HAP-1 (cell line): ENCODE measurements around the gene RANBP17.

Experiments
- DNase-seq, 2 experiments: peaks; one replicate each; pipeline ENCODE4 v3.0.0-alpha.2; 2016 to 2020; ENCODE audit warnings: low spot score in 2 of 2
- H3K27me3 ChIP-seq: fragments of 250-450 bp; sonication (Bioruptor Pico); 2 replicates; pipeline ENCODE4 v1.5.1; 2020; ENCODE audit warnings: low read depth, mild to moderate bottlenecking, moderate library complexity
- H3K36me3 ChIP-seq: fragments of 250-450 bp; sonication (Bioruptor Pico); replicated peaks from 2 replicates; pipeline ENCODE4 v1.5.1; 2020; ENCODE audit warnings: mild to moderate bottlenecking
- H3K4me1 ChIP-seq: fragments of 250-450 bp; sonication (Bioruptor Pico); 2 replicates; pipeline ENCODE4 v1.5.1; 2020; ENCODE audit warnings: mild to moderate bottlenecking
- H3K4me3 ChIP-seq: fragments of 250-450 bp; sonication (Bioruptor Pico); 2 replicates; pipeline ENCODE4 v1.5.1; 2020; ENCODE audit warnings: mild to moderate bottlenecking, moderate library complexity
- H3K9me3 ChIP-seq: fragments of 250-450 bp; sonication (Bioruptor Pico); 2 replicates; pipeline ENCODE4 v1.5.1; 2020; ENCODE audit warnings: mild to moderate bottlenecking, moderate library complexity
- in situ Hi-C: fragments of 300-500 bp; cut with MboI; formaldehyde crosslinking; loops from 3 replicates; pipeline ENCODE4 v1.14.3; 2020; ENCODE audit warnings: low sequenced_read_pairs, inconsistent platforms, mixed read lengths

The RANBP17 gene

GRCh38 chr5:171102877-171103610, 241.2 kb downstream of the RANBP17 start:
- Histone ChIP-seq H3K9me3 (no peaks in the 10 kb centered on the region), H3K4me1 (no peaks in the 10 kb centered on the region), H3K4me3 (no peak overlapping the region), H3K36me3 (no peaks in the 10 kb centered on the region), H3K27me3 (no peaks in the 10 kb centered on the region)
- DNase-seq, result no peak
- in situ Hi-C loops, result no loop called here

DNA sequence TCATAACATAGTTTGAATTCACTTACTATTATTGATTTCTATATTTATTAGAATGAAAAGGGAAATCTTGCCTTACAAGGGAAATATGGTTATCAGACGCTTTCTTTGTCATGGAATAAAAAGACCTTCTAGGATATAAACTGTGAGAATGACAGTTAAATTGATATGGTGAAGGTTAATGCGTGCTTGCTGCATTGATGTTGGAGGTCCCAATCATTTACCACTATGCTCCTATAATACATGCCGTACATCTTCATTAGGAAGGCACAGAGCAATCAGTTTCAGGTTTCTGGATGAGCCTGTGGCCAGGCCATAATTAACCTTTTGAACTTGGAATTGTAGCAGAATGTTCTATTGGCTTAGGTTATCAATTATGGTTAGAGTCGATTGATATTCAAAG, 245.9 kb downstream of the RANBP17 start:
- DNase-seq, result no peak
- Histone ChIP-seq H3K4me3 (no peak overlapping the region), H3K27me3 (no peaks in the 10 kb centered on the region), H3K9me3 (no peaks in the 10 kb centered on the region), H3K4me1 (no peaks in the 10 kb centered on the region), H3K36me3 (no peaks in the 10 kb centered on the region)
- in situ Hi-C loops, result no loop called here

GRCh38 chr5:171115519-171115918, 253.7 kb downstream of the RANBP17 start:
- Histone ChIP-seq H3K4me3 (no peak overlapping the region), H3K36me3 (no peaks in the 10 kb centered on the region), H3K9me3 (no peaks in the 10 kb centered on the region), H3K27me3 (no peaks in the 10 kb centered on the region), H3K4me1 (no peaks in the 10 kb centered on the region)
- DNase-seq, result no peak
- in situ Hi-C loops, result no loop called here

GRCh38 chr5:171116719-171117118, 254.9 kb downstream of the RANBP17 start:
- DNase-seq, result no peak
- in situ Hi-C loops, result no loop called here
- Histone ChIP-seq H3K4me3 (no peak overlapping the region), H3K4me1 (no peaks in the 10 kb centered on the region), H3K9me3 (no peaks in the 10 kb centered on the region), H3K27me3 (no peaks in the 10 kb centered on the region), H3K36me3 (no peaks in the 10 kb centered on the region)

DNA sequence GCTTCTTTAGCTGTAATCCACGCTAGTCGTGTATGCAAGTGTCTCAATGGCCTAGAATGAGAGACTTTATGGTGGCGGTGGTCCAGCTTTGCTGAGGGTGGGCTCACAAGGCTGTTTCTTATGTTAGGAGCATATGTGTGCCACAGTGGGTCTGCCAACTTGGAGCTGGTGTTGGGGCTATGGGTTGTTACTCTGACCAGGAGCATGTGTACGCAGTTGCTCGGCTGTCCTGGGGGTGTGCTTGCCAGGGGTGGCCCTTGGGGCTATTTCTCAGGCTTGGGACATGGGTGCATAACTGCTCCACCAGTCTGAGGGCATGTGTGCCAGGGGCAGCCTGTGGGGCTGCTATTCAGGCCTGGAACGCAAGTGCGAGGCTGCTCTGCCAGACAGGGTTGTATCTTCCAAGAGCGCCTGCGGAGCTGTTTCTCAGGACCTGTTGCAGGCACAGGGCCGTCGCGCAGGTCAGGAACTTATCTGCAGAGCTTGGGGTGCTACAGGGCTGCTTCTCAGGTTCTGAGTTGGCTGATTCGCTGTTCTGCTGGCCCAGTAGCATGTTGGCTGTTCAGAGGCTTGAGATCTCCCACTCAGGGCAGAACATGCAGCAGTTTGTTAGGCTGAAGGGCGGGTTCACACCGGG, 259.3 kb downstream of the RANBP17 start:
- DNase-seq, result no peak
- Histone ChIP-seq H3K36me3 (no peaks in the 10 kb centered on the region), H3K4me1 (no peaks in the 10 kb centered on the region), H3K27me3 (no peaks in the 10 kb centered on the region), H3K9me3 (no peaks in the 10 kb centered on the region), H3K4me3 (no peak overlapping the region)
- in situ Hi-C loops, result no loop called here

DNA sequence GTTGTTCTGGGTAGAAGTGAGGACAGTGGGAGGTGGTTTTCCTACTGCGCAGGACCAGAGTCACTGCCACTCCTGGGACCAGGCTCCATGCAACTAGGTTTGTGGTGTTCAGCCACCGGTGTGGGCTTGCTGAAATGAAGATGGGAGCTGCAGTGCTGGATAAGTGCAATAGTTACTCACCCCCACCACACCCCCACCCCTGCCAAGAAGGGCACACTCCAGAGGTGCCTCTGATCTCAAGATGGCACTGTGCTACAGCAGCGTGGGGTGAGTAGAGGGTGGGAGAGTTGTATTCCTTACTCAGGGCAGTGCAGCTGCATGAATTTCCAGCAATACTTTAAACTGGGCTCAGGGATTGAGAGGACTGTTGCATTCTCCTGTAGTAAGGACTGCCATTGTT, 259.8 kb downstream of the RANBP17 start:
- Histone ChIP-seq H3K27me3 (no peaks in the 10 kb centered on the region), H3K36me3 (no peaks in the 10 kb centered on the region), H3K4me3 (no peak overlapping the region), H3K9me3 (no peaks in the 10 kb centered on the region), H3K4me1 (no peaks in the 10 kb centered on the region)
- no peak for DNase-seq
- in situ Hi-C loops, result no loop called here

DNA sequence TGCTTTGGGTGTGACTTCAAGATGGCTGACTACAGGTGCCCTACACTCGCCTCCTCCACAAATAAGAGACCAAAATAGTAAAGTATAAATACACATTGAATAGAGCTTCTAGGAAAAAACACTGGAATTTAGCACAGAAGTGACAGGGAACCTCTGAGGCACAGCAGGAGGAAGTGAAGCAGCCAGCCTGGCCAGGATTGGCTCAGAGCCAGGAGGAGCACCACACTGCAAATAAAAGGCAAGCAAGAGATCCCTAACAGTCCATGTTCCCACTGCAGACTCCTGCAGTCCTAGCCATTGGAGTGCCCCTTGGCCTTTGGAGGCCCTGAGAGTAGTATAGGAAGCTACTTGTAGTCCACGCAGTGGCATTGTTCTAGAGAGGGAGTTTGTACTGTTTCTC, 260.6 kb downstream of the RANBP17 start:
- DNase-seq, result no peak
- Histone ChIP-seq H3K36me3 (no peaks in the 10 kb centered on the region), H3K9me3 (no peaks in the 10 kb centered on the region), H3K27me3 (no peaks in the 10 kb centered on the region), H3K4me3 (no peak overlapping the region), H3K4me1 (no peaks in the 10 kb centered on the region)
- in situ Hi-C loops, result no loop called here

DNA sequence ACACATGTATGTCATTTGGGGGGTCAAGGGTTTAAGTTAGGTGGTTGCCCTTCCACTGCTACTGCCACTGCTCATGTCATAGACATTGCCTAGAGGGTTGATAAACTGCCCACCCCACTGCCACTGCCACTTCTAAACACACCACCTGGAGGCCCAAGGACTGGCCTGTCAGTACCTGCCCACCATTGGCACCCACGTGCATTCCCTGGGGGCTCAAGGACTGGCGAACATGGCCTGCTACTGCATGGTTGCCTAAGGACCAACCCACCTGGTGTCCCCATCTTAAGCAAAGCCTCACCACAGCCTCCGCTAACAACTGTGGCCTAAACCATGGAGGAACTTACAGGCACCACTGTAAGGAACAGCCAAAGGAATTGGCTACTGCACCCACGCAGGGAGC, 261.6 kb downstream of the RANBP17 start:
- no peaks in the 10 kb centered on the region for H3K27me3 ChIP-seq
- in situ Hi-C loops, result no loop called here
- no peak overlapping the region for H3K4me3 ChIP-seq
- no peaks in the 10 kb centered on the region for H3K9me3 ChIP-seq
- no peaks in the 10 kb centered on the region for H3K36me3 ChIP-seq
- DNase-seq, result no peak
- H3K4me1 ChIP-seq, result no peaks in the 10 kb centered on the region

DNA sequence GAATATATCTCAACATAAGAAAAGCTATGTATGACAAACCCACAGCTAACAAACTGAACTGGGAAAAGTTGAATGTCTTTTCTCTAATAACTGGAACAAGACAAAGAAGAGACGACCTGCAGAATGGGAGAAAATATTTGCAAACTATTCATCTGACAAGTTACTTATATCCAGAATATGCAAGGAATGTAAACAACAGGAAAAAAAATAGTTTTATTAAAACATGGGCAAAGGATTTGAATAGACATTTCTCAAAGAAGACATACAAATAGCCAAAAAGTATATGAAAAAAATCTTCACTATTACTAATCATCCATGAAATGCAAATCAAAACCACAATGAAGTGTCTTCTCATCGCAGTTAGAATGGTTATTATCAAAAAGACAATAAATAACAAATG, 265.5 kb downstream of the RANBP17 start:
- DNase-seq, result no peak
- H3K4me1 ChIP-seq, result no peaks in the 10 kb centered on the region
- 0 out of 2 replicates have a peak, but pooled peaks cover 2% of the 10 kb centered on the region for H3K27me3 ChIP-seq
- no peak overlapping the region for H3K4me3 ChIP-seq
- in situ Hi-C loops, result no loop called here
- no peaks in the 10 kb centered on the region for H3K36me3 ChIP-seq
- no peaks in the 10 kb centered on the region for H3K9me3 ChIP-seq

DNA sequence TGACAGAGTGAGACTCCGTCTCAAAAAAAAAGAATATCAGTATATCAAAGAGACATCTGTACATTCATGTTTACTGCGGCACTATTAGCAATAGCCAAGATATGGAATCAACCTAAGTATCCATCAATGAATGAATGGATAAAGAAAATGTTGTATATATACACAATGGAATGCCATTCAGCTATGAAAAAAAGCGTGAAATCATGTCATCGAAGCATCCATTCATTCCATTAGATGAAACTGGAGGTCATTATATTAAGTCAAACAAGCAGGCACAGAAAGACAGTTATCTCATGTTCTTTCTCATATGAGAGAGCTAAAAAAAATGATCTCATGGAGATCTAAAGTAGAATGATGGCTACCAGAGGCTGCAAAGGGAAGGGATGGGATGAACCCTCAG, 266.3 kb downstream of the RANBP17 start:
- Histone ChIP-seq H3K9me3 (no peaks in the 10 kb centered on the region), H3K36me3 (no peaks in the 10 kb centered on the region), H3K27me3 (0 out of 2 replicates have a peak, but pooled peaks cover 2% of the 10 kb centered on the region), H3K4me1 (no peaks in the 10 kb centered on the region), H3K4me3 (no peak overlapping the region)
- in situ Hi-C loops, result no loop called here
- no peak for DNase-seq

DNA sequence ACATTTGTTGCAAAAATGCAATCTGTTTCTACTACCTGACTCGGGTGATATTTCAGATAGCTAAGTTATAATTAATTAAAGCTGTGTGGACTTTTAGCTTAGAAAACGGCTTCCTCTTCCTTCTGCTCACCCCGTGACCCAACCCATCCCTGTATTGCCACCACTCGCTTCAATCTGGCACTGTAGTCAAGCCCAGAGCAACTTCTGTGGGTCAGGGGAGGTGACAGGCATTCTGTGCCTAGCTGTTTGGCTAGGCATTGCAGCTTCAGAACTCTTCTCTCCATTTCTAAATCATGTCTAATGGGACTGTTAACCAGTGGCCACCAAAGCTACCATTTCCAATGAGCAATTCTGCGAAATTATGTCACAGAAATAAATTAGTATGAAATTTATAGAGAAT, 267.5 kb downstream of the RANBP17 start:
- Histone ChIP-seq H3K4me3 (no peak overlapping the region), H3K36me3 (no peaks in the 10 kb centered on the region), H3K27me3 (0 out of 2 replicates have a peak, but pooled peaks cover 2% of the 10 kb centered on the region), H3K9me3 (no peaks in the 10 kb centered on the region), H3K4me1 (no peaks in the 10 kb centered on the region)
- in situ Hi-C loops, result no loop called here
- no peak for DNase-seq

DNA sequence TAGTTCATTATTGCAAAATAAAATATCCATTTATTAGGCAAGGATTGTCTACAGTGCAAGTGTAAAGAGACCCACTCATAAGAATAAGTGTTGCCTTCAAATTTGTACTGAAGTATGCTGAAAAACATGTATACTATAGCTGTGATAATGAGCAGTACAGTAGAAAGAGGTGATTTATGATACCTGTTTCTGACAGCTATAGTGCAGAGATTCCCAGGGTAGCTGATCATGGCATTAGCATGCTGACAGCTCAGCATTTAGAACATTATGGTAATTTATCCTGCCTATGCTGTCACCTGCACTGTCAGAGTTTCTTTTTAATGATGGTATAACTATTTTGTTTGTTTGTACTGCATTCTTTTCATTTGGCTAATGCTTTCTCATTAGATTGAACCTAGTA, 269.7 kb downstream of the RANBP17 start:
- no peak for DNase-seq
- no peaks in the 10 kb centered on the region for H3K4me1 ChIP-seq
- in situ Hi-C loops, result no loop called here
- H3K4me3 ChIP-seq, result no peak overlapping the region
- 0 out of 2 replicates have a peak, but pooled peaks cover 4% of the 10 kb centered on the region for H3K27me3 ChIP-seq
- no peaks in the 10 kb centered on the region for H3K36me3 ChIP-seq
- H3K9me3 ChIP-seq, result no peaks in the 10 kb centered on the region

GRCh38 chr5:171137768-171138525, 276.1 kb downstream of the RANBP17 start:
- H3K4me1 ChIP-seq, result no peaks in the 10 kb centered on the region
- H3K4me3 ChIP-seq, result no peak overlapping the region
- in situ Hi-C loops, result no loop called here
- 0 out of 2 replicates have a peak, but pooled peaks cover 2% of the 10 kb centered on the region for H3K27me3 ChIP-seq
- H3K36me3 ChIP-seq, result no peaks in the 10 kb centered on the region
- no peaks in the 10 kb centered on the region for H3K9me3 ChIP-seq
- DNase-seq, result no peak

DNA sequence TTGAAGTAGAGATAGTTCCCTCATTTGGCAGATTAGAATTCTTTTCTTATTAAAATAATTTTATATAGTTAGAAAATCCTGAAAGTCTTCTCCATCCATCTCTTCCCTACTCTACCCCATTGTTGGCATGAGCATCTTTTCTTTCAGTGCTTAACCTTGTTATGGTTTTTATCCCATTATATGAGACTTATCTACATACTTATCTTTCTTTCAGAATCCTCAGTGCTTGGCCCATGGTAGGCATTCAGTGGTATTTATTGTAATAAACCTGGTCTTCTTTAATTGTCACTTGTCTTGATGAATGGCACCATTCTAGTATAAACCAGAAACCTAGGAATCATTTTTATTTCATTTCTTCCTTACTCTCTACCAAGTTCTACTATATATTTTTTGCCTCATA, 277.4 kb downstream of the RANBP17 start:
- H3K4me1 ChIP-seq, result no peaks in the 10 kb centered on the region
- no peak for DNase-seq
- in situ Hi-C loops, result no loop called here
- H3K9me3 ChIP-seq, result no peaks in the 10 kb centered on the region
- no peaks in the 10 kb centered on the region for H3K36me3 ChIP-seq
- H3K27me3 ChIP-seq, result 0 out of 2 replicates have a peak, but pooled peaks cover 2% of the 10 kb centered on the region
- H3K4me3 ChIP-seq, result no peak overlapping the region
